GM18873 (cell line): ENCODE data around the gene STUM.
"Not testable (repeated sequence)": the region's sequence is repeated elsewhere in the genome, so short reads cannot be mapped to it uniquely, and the experiment has no call there.

Experiments used
- ATAC-seq: cut with Tn5 transposase; IDR thresholded peaks from one replicate; pipeline ENCODE4 v1.9.1; 2021; ENCODE audit warnings: mild to moderate bottlenecking, moderate library complexity, moderate number of reproducible peaks; ENCODE audit not compliant: unreplicated experiment, low FRiP score

STUM gene

GRCh38 chr1:226634611-226635246, 86.2 kb downstream of the STUM start:
- ATAC-seq, result no peak

GRCh38 chr1:226635456-226635941, 86.9 kb downstream of the STUM start:
- ATAC-seq, result no peak

GRCh38 chr1:226636847-226637096, 88.2 kb downstream of the STUM start:
- ATAC-seq, result no peak

GRCh38 chr1:226637147-226637935, 88.8 kb downstream of the STUM start:
- ATAC-seq, result no peak

GRCh38 chr1:226638001-226638601, 89.5 kb downstream of the STUM start:
- ATAC-seq, result no peak

- ATAC-seq, result no peak
Measured at GRCh38 chr1:226638608-226639007, 90.0 kb downstream of the STUM start.

- not testable (repeated sequence) for ATAC-seq
Measured at GRCh38 chr1:226639206-226639605, 90.6 kb downstream of the STUM start.

- ATAC-seq, result no peak
Measured at GRCh38 chr1:226639631-226640061, 91.1 kb downstream of the STUM start.

- no peak for ATAC-seq
Measured at GRCh38 chr1:226640321-226641136, 92.0 kb downstream of the STUM start.

- no peak for ATAC-seq
Measured at GRCh38 chr1:226641671-226642231, 93.2 kb downstream of the STUM start.

GRCh38 chr1:226642421-226642820, 93.9 kb downstream of the STUM start:
- no peak for ATAC-seq

GRCh38 chr1:226643177-226643576, 94.6 kb downstream of the STUM start:
- no peak for ATAC-seq

GRCh38 chr1:226643611-226644540, 95.3 kb downstream of the STUM start:
- ATAC-seq, result no peak

GRCh38 chr1:226644541-226645176, 96.1 kb downstream of the STUM start:
- no peak for ATAC-seq

- no peak for ATAC-seq
Measured at GRCh38 chr1:226645279-226645976, 96.9 kb downstream of the STUM start.

GRCh38 chr1:226646026-226646869, 97.7 kb downstream of the STUM start:
- ATAC-seq, result no peak

- no peak for ATAC-seq
Measured at GRCh38 chr1:226646870-226647449, 98.4 kb downstream of the STUM start.
